Measurements from ENCODE around the gene PROSER3. TPM values are rescaled to one million over a fixed set of nuclear protein-coding genes. Genes with fewer than 3 reads are reported as not detected.

The PROSER3 gene
- total and polyA plus RNA-seq, 2 of the 13 experiments (the other 11 are each of a cell fraction or from before 2014, with no cell fraction given) = 5.1 to 5.7 TPM

GRCh38 chr19:35740423-35741202 lies 17.4 kb upstream of the PROSER3 start (continued):
- TF ChIP-seq, protein P1, sequence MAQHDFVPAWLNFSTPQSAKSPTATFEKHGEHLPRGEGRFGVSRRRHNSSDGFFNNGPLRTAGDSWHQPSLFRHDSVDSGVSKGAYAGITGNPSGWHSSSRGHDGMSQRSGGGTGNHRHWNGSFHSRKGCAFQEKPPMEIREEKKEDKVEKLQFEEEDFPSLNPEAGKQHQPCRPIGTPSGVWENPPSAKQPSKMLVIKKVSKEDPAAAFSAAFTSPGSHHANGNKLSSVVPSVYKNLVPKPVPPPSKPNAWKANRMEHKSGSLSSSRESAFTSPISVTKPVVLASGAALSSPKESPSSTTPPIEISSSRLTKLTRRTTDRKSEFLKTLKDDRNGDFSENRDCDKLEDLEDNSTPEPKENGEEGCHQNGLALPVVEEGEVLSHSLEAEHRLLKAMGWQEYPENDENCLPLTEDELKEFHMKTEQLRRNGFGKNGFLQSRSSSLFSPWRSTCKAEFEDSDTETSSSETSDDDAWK (CRISPR knock-in tag; IDR thresholded peaks at IDR 0.05) = no peak
- no peak; the same call in 1 of the 2 replicates for TF ChIP-seq ZNF878 (CRISPR knock-in tag; IDR thresholded peaks at IDR 0.05)
- TF ChIP-seq PRDM10 (CRISPR knock-in tag; IDR thresholded peaks at IDR 0.05; ENCODE audit: low read depth) = peak; percentile 55; the same call in 1 of the 2 replicates
- TF ChIP-seq ZNF704 (CRISPR knock-in tag; IDR thresholded peaks at IDR 0.05; ENCODE audit: borderline replicate concordance) = peak; percentile 37; the same call in 1 of the 2 replicates
- no peak; the same call in 1 of the 2 replicates for TF ChIP-seq CCDC6 (CRISPR knock-in tag; IDR thresholded peaks at IDR 0.05)
- TF ChIP-seq EZH2 (conservative IDR thresholded peaks at IDR 0.05; ENCODE audit: low read depth, low read length) = no peak
- no peak for TF ChIP-seq THRA (CRISPR knock-in tag; IDR thresholded peaks at IDR 0.05; ENCODE audit: borderline replicate concordance)
- peak; percentile 42; the same call in 1 of the 2 replicates for TF ChIP-seq HMG20B (CRISPR knock-in tag; conservative IDR thresholded peaks at IDR 0.05)
- peak; percentile 74; the same call in 1 of the 2 replicates for TF ChIP-seq ZNF598 (CRISPR knock-in tag; IDR thresholded peaks at IDR 0.05; ENCODE audit: borderline replicate concordance)
- TF ChIP-seq ZC3H4 (CRISPR knock-in tag; IDR thresholded peaks at IDR 0.05; ENCODE audit: borderline replicate concordance) = peak; percentile 66; the same call in 1 of the 2 replicates
- TF ChIP-seq ZNF577 (CRISPR knock-in tag; IDR thresholded peaks at IDR 0.05; ENCODE audit: borderline replicate concordance, low read depth) = no peak
- TF ChIP-seq, protein P2, sequence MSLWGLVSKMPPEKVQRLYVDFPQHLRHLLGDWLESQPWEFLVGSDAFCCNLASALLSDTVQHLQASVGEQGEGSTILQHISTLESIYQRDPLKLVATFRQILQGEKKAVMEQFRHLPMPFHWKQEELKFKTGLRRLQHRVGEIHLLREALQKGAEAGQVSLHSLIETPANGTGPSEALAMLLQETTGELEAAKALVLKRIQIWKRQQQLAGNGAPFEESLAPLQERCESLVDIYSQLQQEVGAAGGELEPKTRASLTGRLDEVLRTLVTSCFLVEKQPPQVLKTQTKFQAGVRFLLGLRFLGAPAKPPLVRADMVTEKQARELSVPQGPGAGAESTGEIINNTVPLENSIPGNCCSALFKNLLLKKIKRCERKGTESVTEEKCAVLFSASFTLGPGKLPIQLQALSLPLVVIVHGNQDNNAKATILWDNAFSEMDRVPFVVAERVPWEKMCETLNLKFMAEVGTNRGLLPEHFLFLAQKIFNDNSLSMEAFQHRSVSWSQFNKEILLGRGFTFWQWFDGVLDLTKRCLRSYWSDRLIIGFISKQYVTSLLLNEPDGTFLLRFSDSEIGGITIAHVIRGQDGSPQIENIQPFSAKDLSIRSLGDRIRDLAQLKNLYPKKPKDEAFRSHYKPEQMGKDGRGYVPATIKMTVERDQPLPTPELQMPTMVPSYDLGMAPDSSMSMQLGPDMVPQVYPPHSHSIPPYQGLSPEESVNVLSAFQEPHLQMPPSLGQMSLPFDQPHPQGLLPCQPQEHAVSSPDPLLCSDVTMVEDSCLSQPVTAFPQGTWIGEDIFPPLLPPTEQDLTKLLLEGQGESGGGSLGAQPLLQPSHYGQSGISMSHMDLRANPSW (CRISPR knock-in tag; IDR thresholded peaks at IDR 0.05; ENCODE audit: borderline replicate concordance) = no peak
- peak; percentile 97 for TF ChIP-seq ZNF777 (CRISPR knock-in tag; IDR thresholded peaks at IDR 0.05)
- TF ChIP-seq NCOA5 (CRISPR knock-in tag; IDR thresholded peaks at IDR 0.05) = no peak
- no peak for TF ChIP-seq ZNF572 (CRISPR knock-in tag; IDR thresholded peaks at IDR 0.05)
- peak; percentile 42; the same call in 1 of the 2 replicates for TF ChIP-seq RXRA (CRISPR knock-in tag; IDR thresholded peaks at IDR 0.05)
- peak; percentile 42 for TF ChIP-seq AGO2 (optimal IDR thresholded peaks at IDR 0.05; ENCODE audit: low read depth, low read length)
- peak; percentile 57; the same call in 1 of the 2 replicates for TF ChIP-seq KDM5A (IDR thresholded peaks at IDR 0.05; ENCODE audit: borderline replicate concordance, low read length)

Measured in HepG2 (cell line).